OCI-LY3 (cell line): ENCODE data around the gene OR5K2.

Source experiments
- H2AFZ ChIP-seq: fragments of 200-600, 300-600 bp; shearing (Covaris generic); 2 replicates; pipeline ENCODE4 v1.6.0; 2014; ENCODE audit warnings: antibody characterized with exemption, low read depth, low read length
- H3K27ac ChIP-seq: fragments of 200-600, 300-600 bp; sonication (generic); 2 replicates; pipeline ENCODE4 v1.5.1; 2014; ENCODE audit warnings: mild to moderate bottlenecking, low read length, moderate library complexity, mixed read lengths
- H3K27me3 ChIP-seq: fragments of 200-600, 300-600 bp; sonication (generic); 2 replicates; pipeline ENCODE4 v1.6.1; 2014; ENCODE audit warnings: low read depth, low read length, mixed read lengths
- H3K36me3 ChIP-seq: fragments of 200-600, 300-600 bp; sonication (generic); replicated peaks from 2 replicates; pipeline ENCODE3; 2014; ENCODE audit warnings: low read depth, low read length, mixed read lengths
- H3K4me1 ChIP-seq: fragments of 300-600, 200-600 bp; sonication (generic); 2 replicates; pipeline ENCODE4 v1.6.1; 2014; ENCODE audit warnings: low read length, mixed read lengths
- H3K4me2 ChIP-seq: fragments of 200-600, 300-600 bp; sonication (generic); 2 replicates; pipeline ENCODE4 v1.6.1; 2014; ENCODE audit warnings: low read length, mixed read lengths
- H3K4me3 ChIP-seq: fragments of 300-600, 200-600 bp; sonication (generic); 2 replicates; pipeline ENCODE4 v1.5.1; 2014; ENCODE audit warnings: antibody characterized with exemption, mild to moderate bottlenecking, low read length, moderate library complexity
- H3K79me2 ChIP-seq: fragments of 300-600, 200-600 bp; shearing (Covaris generic); 2 replicates; pipeline ENCODE4 v1.6.1; 2014; ENCODE audit warnings: mild to moderate bottlenecking, low read length, mixed read lengths
- H3K9ac ChIP-seq: fragments of 300-600, 200-600 bp; shearing (Covaris generic); 2 replicates; pipeline ENCODE4 v1.6.0; 2014; ENCODE audit warnings: mild to moderate bottlenecking, low read length, moderate library complexity
- H3K9me3 ChIP-seq: fragments of 200-600, 300-600 bp; shearing (Covaris generic); 2 replicates; pipeline ENCODE4 v1.6.1; 2014; ENCODE audit warnings: low read length, mixed read lengths; ENCODE audit not compliant: insufficient read depth
- H4K20me1 ChIP-seq: fragments of 200-600, 300-600 bp; sonication (generic); 2 replicates; pipeline ENCODE4 v1.6.1; 2016; ENCODE audit warnings: low read length, mixed read lengths; ENCODE audit not compliant: insufficient read depth
- EZH2phosphoT487 ChIP-seq: fragments of 200-600 bp; shearing (Covaris generic); IDR thresholded peaks from 2 replicates; pipeline ENCODE4 v1.6.1; 2018; ENCODE audit warnings: antibody characterized with exemption, mixed run types, low read depth
- TF ChIP-seq, protein P1 (sequence below): fragments of 200-600, 300-600 bp; sonication (generic); IDR thresholded peaks from 2 replicates; pipeline ENCODE4 v1.5.1; 2014; ENCODE audit warnings: antibody characterized with exemption, low read length, low read depth

The OR5K2 gene

DNA sequence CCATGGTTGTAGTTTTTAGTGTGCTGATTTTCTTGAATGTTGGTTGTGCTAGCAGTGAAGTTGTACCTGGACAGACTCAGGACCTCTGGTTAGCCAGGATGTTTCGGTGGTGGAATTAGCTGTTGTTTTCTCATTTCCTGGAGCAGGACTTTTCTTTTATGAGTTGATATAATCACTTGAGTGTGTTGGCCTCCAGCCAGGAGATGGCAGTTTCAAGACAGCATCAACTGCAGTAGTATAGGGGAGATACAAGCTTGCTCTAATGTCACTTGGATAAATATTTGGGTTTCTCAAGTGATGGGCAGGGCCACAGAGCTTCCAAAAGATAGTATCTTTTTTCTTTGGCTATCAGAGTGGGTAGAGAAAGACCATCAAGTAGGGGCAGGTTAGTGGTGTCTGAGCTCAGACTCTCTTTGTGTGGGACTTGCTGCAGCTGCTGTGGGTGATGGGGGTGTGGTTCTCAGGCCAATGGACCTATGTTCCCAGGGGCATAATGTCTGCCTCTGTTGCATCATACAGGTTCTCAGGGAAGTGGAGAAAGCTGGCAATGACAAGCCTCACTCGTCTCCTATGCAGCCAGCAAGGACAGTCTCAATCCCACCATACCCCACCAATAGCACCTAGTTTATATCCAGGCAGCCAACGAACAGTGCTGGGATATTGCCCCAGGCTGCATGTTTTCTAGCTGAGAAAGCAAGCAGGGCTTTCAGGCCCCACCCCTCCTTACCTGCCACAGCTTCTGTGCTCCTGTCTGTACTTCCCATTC lies 14.6 kb upstream of the OR5K2 start:
- Histone ChIP-seq H3K27ac (no peak overlapping the region), H3K9ac (no peak overlapping the region), H3K27me3 (no peaks in the 10 kb centered on the region), H3K4me1 (no peaks in the 10 kb centered on the region), H3K9me3 (no peaks in the 10 kb centered on the region), H2AFZ (no peak overlapping the region), H3K79me2 (no peaks in the 10 kb centered on the region), H4K20me1 (no peaks in the 10 kb centered on the region), H3K36me3 (no peaks in the 10 kb centered on the region), H3K4me2 (no peak overlapping the region), H3K4me3 (no peak overlapping the region)
- TF ChIP-seq EZH2phosphoT487: no peak
- TF ChIP-seq, protein P1, sequence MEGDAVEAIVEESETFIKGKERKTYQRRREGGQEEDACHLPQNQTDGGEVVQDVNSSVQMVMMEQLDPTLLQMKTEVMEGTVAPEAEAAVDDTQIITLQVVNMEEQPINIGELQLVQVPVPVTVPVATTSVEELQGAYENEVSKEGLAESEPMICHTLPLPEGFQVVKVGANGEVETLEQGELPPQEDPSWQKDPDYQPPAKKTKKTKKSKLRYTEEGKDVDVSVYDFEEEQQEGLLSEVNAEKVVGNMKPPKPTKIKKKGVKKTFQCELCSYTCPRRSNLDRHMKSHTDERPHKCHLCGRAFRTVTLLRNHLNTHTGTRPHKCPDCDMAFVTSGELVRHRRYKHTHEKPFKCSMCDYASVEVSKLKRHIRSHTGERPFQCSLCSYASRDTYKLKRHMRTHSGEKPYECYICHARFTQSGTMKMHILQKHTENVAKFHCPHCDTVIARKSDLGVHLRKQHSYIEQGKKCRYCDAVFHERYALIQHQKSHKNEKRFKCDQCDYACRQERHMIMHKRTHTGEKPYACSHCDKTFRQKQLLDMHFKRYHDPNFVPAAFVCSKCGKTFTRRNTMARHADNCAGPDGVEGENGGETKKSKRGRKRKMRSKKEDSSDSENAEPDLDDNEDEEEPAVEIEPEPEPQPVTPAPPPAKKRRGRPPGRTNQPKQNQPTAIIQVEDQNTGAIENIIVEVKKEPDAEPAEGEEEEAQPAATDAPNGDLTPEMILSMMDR: no peak

DNA sequence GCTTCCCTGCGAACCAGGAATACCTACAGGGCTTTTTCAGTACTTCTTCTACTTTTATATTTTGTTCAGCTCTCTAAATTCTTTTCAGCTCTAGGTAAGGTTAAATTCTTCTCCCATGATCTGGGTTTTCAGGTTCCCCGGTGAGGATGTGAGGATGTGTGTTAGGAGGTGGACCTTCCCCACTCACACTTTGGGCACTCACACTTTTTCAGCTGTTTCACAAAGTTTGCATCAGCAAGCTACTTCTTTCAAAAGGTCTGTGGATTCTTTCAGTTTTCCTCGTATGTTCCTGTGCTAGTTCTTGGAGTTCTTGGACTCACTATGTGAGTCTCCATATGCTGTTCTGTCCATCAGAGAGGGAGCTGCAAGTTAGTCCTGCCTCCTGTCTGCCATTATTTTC lies 13.9 kb upstream of the OR5K2 start:
- no peaks in the 10 kb centered on the region for H3K9me3 ChIP-seq
- H3K4me3 ChIP-seq: no peak overlapping the region
- no peak overlapping the region for H3K27ac ChIP-seq
- H3K79me2 ChIP-seq: no peaks in the 10 kb centered on the region
- H3K9ac ChIP-seq: no peak overlapping the region
- H2AFZ ChIP-seq: no peak overlapping the region
- no peaks in the 10 kb centered on the region for H3K27me3 ChIP-seq
- TF ChIP-seq, protein P1: no peak
- no peak for TF ChIP-seq EZH2phosphoT487
- no peaks in the 10 kb centered on the region for H3K36me3 ChIP-seq
- H3K4me1 ChIP-seq: no peaks in the 10 kb centered on the region
- H4K20me1 ChIP-seq: no peaks in the 10 kb centered on the region
- H3K4me2 ChIP-seq: no peak overlapping the region

DNA sequence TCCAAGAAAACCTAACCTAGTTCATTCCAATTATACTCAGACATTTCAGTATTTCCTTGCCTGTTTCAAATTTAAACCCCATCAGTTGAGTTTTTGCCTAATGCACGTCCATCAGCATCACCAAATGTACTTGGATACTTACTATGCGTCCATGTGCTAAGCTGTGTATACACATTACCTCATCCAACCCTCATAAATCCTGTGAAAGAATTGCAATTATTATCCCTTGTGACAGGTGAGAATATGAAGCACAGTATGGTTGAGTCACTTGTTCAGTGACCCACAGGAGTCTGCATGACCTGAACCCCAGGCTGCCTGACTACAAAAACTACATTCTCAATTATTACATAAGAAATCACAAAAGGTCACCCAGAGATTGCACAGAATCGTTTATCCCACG lies 2.5 kb downstream of the OR5K2 start:
- Histone ChIP-seq H4K20me1 (no peaks in the 10 kb centered on the region), H3K4me1 (no peaks in the 10 kb centered on the region), H2AFZ (no peak overlapping the region), H3K9me3 (no peaks in the 10 kb centered on the region), H3K27me3 (no peaks in the 10 kb centered on the region), H3K9ac (no peak overlapping the region), H3K79me2 (no peaks in the 10 kb centered on the region), H3K36me3 (no peaks in the 10 kb centered on the region), H3K27ac (no peak overlapping the region), H3K4me2 (no peak overlapping the region), H3K4me3 (no peak overlapping the region)
- TF ChIP-seq, protein P1: no peak
- TF ChIP-seq EZH2phosphoT487: no peak

DNA sequence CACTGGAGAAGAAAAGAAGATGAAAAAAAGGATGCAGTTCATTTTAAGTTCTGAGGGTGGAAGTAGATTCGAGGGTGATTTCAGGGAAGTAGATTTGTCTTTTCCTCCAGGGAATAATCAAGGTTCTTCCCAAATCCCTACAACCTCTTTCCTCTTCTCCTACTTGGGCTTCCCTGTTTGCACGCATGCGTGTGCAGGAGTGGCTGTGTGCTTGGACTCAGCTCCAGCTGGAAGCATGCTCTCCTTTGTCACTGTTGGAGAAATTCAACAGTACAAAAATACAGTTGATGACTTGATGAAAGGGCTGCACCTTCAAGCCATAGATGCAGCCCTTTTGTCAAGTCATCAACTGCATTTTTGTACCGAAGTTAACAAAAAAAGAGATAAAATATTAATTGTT lies 3.8 kb downstream of the OR5K2 start:
- no peaks in the 10 kb centered on the region for H3K27me3 ChIP-seq
- H3K9ac ChIP-seq: no peak overlapping the region
- TF ChIP-seq, protein P1: no peak
- no peak for TF ChIP-seq EZH2phosphoT487
- no peaks in the 10 kb centered on the region for H3K4me1 ChIP-seq
- H3K4me2 ChIP-seq: no peak overlapping the region
- no peaks in the 10 kb centered on the region for H3K9me3 ChIP-seq
- H4K20me1 ChIP-seq: no peaks in the 10 kb centered on the region
- H2AFZ ChIP-seq: no peak overlapping the region
- no peaks in the 10 kb centered on the region for H3K79me2 ChIP-seq
- H3K36me3 ChIP-seq: no peaks in the 10 kb centered on the region
- no peak overlapping the region for H3K27ac ChIP-seq
- H3K4me3 ChIP-seq: no peak overlapping the region
